Gastroesophageal sphincter (tissue), 3 donors: ENCODE measurements around the gene KANK2.

Source experiments
- CTCF ChIP-seq, 4 experiments: fragments of 200-600 bp in 2 of 4; fragments of 450-650 bp in 2 of 4; sonication (generic) in 1 of 4; IDR thresholded peaks; one replicate each; pipeline ENCODE4 v1.5.1; 2017 to 2019; ENCODE audit warnings: antibody characterized with exemption in 4 of 4, mild to moderate bottlenecking in 2 of 4, moderate library complexity in 2 of 4
- POLR2A ChIP-seq, 2 donors: fragments of 450-650 bp; IDR thresholded peaks; one replicate each; pipeline ENCODE4 v1.6.1; 2017; ENCODE audit warnings: antibody characterized with exemption in 2 of 2, mild to moderate bottlenecking in 2 of 2, moderate library complexity in 1 of 2

GRCh38 chr19:11177592-11177991, 19.8 kb downstream of the KANK2 start:
- TF ChIP-seq CTCF (IDR thresholded peaks at IDR 0.05), result no peak
- no peak for TF ChIP-seq POLR2A (IDR thresholded peaks at IDR 0.05)
